Measurements from ENCODE around the gene PSME1.

PSME1 gene

GRCh38 chr14:24135834-24136683 is at the start of gene PSME1:
Gene PSME1 (plus strand): TSS chr14:24136194. CDS start chr14:24136263, 69 bp downstream.
- Mint-ChIP-seq H3K4me1 (ENCODE audit: low read depth) (peaks cover 59% of the 10 kb centered on the region), H3K36me3 (ENCODE audit: low read depth) (peaks cover 43% of the 10 kb centered on the region)

GRCh38 chr14:24087004-24087403 is 49.0 kb upstream of the PSME1 start:
- no peak overlapping the region for H3K4me3 Mint-ChIP-seq

More at GRCh38 chr14:24135834-24136683, at the start of gene PSME1:
- Mint-ChIP-seq H3K27ac (peak within 1 kb of the TSS; percentile 96), H3K9me3 (no peaks in the 10 kb centered on the region), H3K27me3 (no peaks in the 10 kb centered on the region), H3K4me3 (peak within 1 kb of the TSS; percentile 95)

GRCh38 chr14:24088095-24088494 is 47.9 kb upstream of the PSME1 start:
- Mint-ChIP-seq H3K4me1 (ENCODE audit: low read depth) (peaks cover 3% of the 10 kb centered on the region), H3K27ac (no peak overlapping the region), H3K4me3 (no peak overlapping the region), H3K36me3 (ENCODE audit: low read depth) (no peaks in the 10 kb centered on the region), H3K27me3 (no peaks in the 10 kb centered on the region), H3K9me3 (no peaks in the 10 kb centered on the region)

More at GRCh38 chr14:24087004-24087403, 49.0 kb upstream of the PSME1 start:
- H3K4me1 Mint-ChIP-seq (ENCODE audit: low read depth) = peaks cover 3% of the 10 kb centered on the region
- H3K36me3 Mint-ChIP-seq (ENCODE audit: low read depth) = no peaks in the 10 kb centered on the region
- no peaks in the 10 kb centered on the region for H3K27me3 Mint-ChIP-seq
- H3K27ac Mint-ChIP-seq = no peak overlapping the region
- no peaks in the 10 kb centered on the region for H3K9me3 Mint-ChIP-seq

- Mint-ChIP-seq H3K27me3 (no peaks in the 10 kb centered on the region), H3K4me1 (ENCODE audit: low read depth) (peaks cover 10% of the 10 kb centered on the region), H3K9me3 (no peaks in the 10 kb centered on the region), H3K27ac (no peak overlapping the region), H3K36me3 (ENCODE audit: low read depth) (peaks cover under 1% of the 10 kb centered on the region), H3K4me3 (no peak overlapping the region)
Observed at GRCh38 chr14:24089890-24090289, 46.1 kb upstream of the PSME1 start.

- H3K4me1 Mint-ChIP-seq (ENCODE audit: low read depth) = peaks cover 26% of the 10 kb centered on the region
- no peak overlapping the region for H3K27ac Mint-ChIP-seq
- no peak overlapping the region for H3K4me3 Mint-ChIP-seq
Observed at GRCh38 chr14:24092110-24092504, 43.9 kb upstream of the PSME1 start.

GRCh38 chr14:24092505-24093206 is 43.3 kb upstream of the PSME1 start:
- Mint-ChIP-seq H3K27ac (peak overlapping the region; percentile 97), H3K27me3 (no peaks in the 10 kb centered on the region), H3K36me3 (ENCODE audit: low read depth) (peaks cover 19% of the 10 kb centered on the region), H3K4me1 (ENCODE audit: low read depth) (peaks cover 26% of the 10 kb centered on the region), H3K9me3 (no peaks in the 10 kb centered on the region), H3K4me3 (peak overlapping the region; percentile 95)

More at GRCh38 chr14:24092110-24092504, 43.9 kb upstream of the PSME1 start:
- Mint-ChIP-seq H3K36me3 (ENCODE audit: low read depth) (peaks cover 19% of the 10 kb centered on the region), H3K27me3 (no peaks in the 10 kb centered on the region), H3K9me3 (no peaks in the 10 kb centered on the region)

- H3K27me3 Mint-ChIP-seq = no peaks in the 10 kb centered on the region
- peaks cover 26% of the 10 kb centered on the region for H3K4me1 Mint-ChIP-seq (ENCODE audit: low read depth)
- H3K4me3 Mint-ChIP-seq = peak overlapping the region; percentile 95
- no peaks in the 10 kb centered on the region for H3K9me3 Mint-ChIP-seq
- H3K36me3 Mint-ChIP-seq (ENCODE audit: low read depth) = peaks cover 23% of the 10 kb centered on the region
- H3K27ac Mint-ChIP-seq = peak overlapping the region; percentile 97
Observed at GRCh38 chr14:24093207-24093900, 42.6 kb upstream of the PSME1 start.

- Mint-ChIP-seq H3K27me3 (no peaks in the 10 kb centered on the region), H3K27ac (peak within 1 kb of the TSS; percentile 97), H3K9me3 (no peaks in the 10 kb centered on the region), H3K4me3 (peak within 1 kb of the TSS; percentile 95), H3K4me1 (ENCODE audit: low read depth) (peaks cover 26% of the 10 kb centered on the region), H3K36me3 (ENCODE audit: low read depth) (peaks cover 23% of the 10 kb centered on the region)
Observed at GRCh38 chr14:24093901-24094840, 41.8 kb upstream of the PSME1 start, which contains the start of gene PCK2. Gene PCK2 (plus strand): TSS chr14:24094311. CDS start chr14:24094406, 95 bp downstream.

- Mint-ChIP-seq H3K27me3 (no peaks in the 10 kb centered on the region), H3K27ac (peak overlapping the region; percentile 97), H3K36me3 (ENCODE audit: low read depth) (peaks cover 29% of the 10 kb centered on the region), H3K9me3 (no peaks in the 10 kb centered on the region), H3K4me3 (peak overlapping the region; percentile 95), H3K4me1 (ENCODE audit: low read depth) (peaks cover 26% of the 10 kb centered on the region)
Observed at GRCh38 chr14:24094841-24095270, 41.1 kb upstream of the PSME1 start.

GRCh38 chr14:24095271-24096068 is 40.5 kb upstream of the PSME1 start:
- Mint-ChIP-seq H3K36me3 (ENCODE audit: low read depth) (peaks cover 36% of the 10 kb centered on the region), H3K4me1 (ENCODE audit: low read depth) (peaks cover 26% of the 10 kb centered on the region), H3K27me3 (no peaks in the 10 kb centered on the region), H3K27ac (peak overlapping the region; percentile 97), H3K9me3 (no peaks in the 10 kb centered on the region), H3K4me3 (peak overlapping the region; percentile 95)

GRCh38 chr14:24096545-24097181 is 39.3 kb upstream of the PSME1 start:
- H3K4me3 Mint-ChIP-seq = peak overlapping the region; percentile 62
- H3K27ac Mint-ChIP-seq = peak overlapping the region; percentile 80
- no peaks in the 10 kb centered on the region for H3K27me3 Mint-ChIP-seq

GRCh38 chr14:24098229-24098926 is 37.6 kb upstream of the PSME1 start:
- no peaks in the 10 kb centered on the region for H3K27me3 Mint-ChIP-seq
- peaks cover 21% of the 10 kb centered on the region for H3K4me1 Mint-ChIP-seq (ENCODE audit: low read depth)
- no peak overlapping the region for H3K4me3 Mint-ChIP-seq
- H3K27ac Mint-ChIP-seq = no peak overlapping the region
- H3K9me3 Mint-ChIP-seq = no peaks in the 10 kb centered on the region
- peaks cover 54% of the 10 kb centered on the region for H3K36me3 Mint-ChIP-seq (ENCODE audit: low read depth)

More at GRCh38 chr14:24096545-24097181, 39.3 kb upstream of the PSME1 start:
- Mint-ChIP-seq H3K36me3 (ENCODE audit: low read depth) (peaks cover 41% of the 10 kb centered on the region), H3K9me3 (no peaks in the 10 kb centered on the region), H3K4me1 (ENCODE audit: low read depth) (peaks cover 26% of the 10 kb centered on the region)
